Liver (tissue), 9 donors: ENCODE measurements around the gene KRTAP10-7. TPM values are rescaled to one million over a fixed set of nuclear protein-coding genes. Genes with fewer than 3 reads are reported as not detected.
A peak's percentile ranks its signal among the peaks of the same experiment; 100 is the strongest.
"Not testable (repeated sequence)": the region's sequence is repeated elsewhere in the genome, so short reads cannot be mapped to it uniquely, and the experiment has no call there.

Source experiments
- DNase-seq: peaks from one replicate; pipeline ENCODE4 v3.0.0-alpha.2; 2017; ENCODE audit warnings: low spot score
- H3K27ac ChIP-seq, 2 donors: one replicate each; pipeline ENCODE4 v1.7.0; 2013; ENCODE audit warnings: inconsistent platforms in 2 of 2, low read length in 2 of 2, control low read depth in 1 of 2, low read depth in 1 of 2, mild to moderate bottlenecking in 1 of 2
- H3K27me3 ChIP-seq, 4 donors: one replicate each; pipeline versions ENCODE4 v1.6.1 to v1.7.0; 2013; ENCODE audit warnings: low read length in 3 of 4, inconsistent platforms in 1 of 4, mild to moderate bottlenecking in 1 of 4, moderate library complexity in 1 of 4; ENCODE audit not compliant: control insufficient read depth in 4 of 4, insufficient read depth in 4 of 4
- H3K36me3 ChIP-seq, 4 donors: one replicate each; pipeline versions ENCODE4 v1.6.1 to v1.7.0; 2013; ENCODE audit warnings: low read length in 3 of 4, mild to moderate bottlenecking in 3 of 4, low read depth in 1 of 4, moderate library complexity in 1 of 4; ENCODE audit not compliant: control insufficient read depth in 4 of 4, insufficient read depth in 3 of 4
- H3K4me1 ChIP-seq, 4 donors: one replicate each; pipeline versions ENCODE4 v1.6.1 to v1.7.0; 2013; ENCODE audit warnings: low read length in 3 of 4, mild to moderate bottlenecking in 3 of 4, moderate library complexity in 1 of 4; ENCODE audit not compliant: control insufficient read depth in 4 of 4, insufficient read depth in 4 of 4
- H3K4me3 ChIP-seq, 3 donors: one replicate each; pipeline versions ENCODE4 v1.6.1 to v1.7.0; 2013; ENCODE audit warnings: low read length in 3 of 3, control low read depth in 1 of 3, low read depth in 1 of 3, mild to moderate bottlenecking in 1 of 3
- H3K9ac ChIP-seq, 2 donors: one replicate each; pipeline ENCODE4 v1.7.0; 2013; ENCODE audit warnings: low read length in 2 of 2, mild to moderate bottlenecking in 2 of 2, moderate library complexity in 2 of 2, control low read depth in 1 of 2, low read depth in 1 of 2
- H3K9me3 ChIP-seq, 4 donors: one replicate each; pipeline versions ENCODE4 v1.6.1 to v1.7.0; 2013; ENCODE audit warnings: low read length in 3 of 4; ENCODE audit not compliant: control insufficient read depth in 4 of 4
- EGR1 ChIP-seq, 2 donors: IDR thresholded peaks; 2 replicates each; pipeline ENCODE4 v1.6.1; 2016 to 2018; ENCODE audit warnings: antibody characterized with exemption in 2 of 2, low read depth in 2 of 2
- FOXA1 ChIP-seq: IDR thresholded peaks from 2 replicates; pipeline ENCODE4 v1.6.1; 2016; ENCODE audit warnings: antibody characterized with exemption
- FOXA2 ChIP-seq: IDR thresholded peaks from 2 replicates; pipeline ENCODE4 v1.6.1; 2016; ENCODE audit warnings: antibody characterized with exemption
- GABPA ChIP-seq, 2 donors: IDR thresholded peaks in 1 of 2; conservative IDR thresholded peaks in 1 of 2; 2 replicates each; pipeline ENCODE4 v1.6.1; 2016; ENCODE audit warnings: antibody characterized with exemption in 2 of 2, mild to moderate bottlenecking in 1 of 2, moderate library complexity in 1 of 2
- HNF4A ChIP-seq, 2 donors: conservative IDR thresholded peaks; 2 replicates each; pipeline ENCODE4 v1.6.1; 2016; ENCODE audit warnings: antibody characterized with exemption in 2 of 2, mild to moderate bottlenecking in 2 of 2
- JUND ChIP-seq, 2 donors: IDR thresholded peaks; 2 replicates each; pipeline ENCODE4 v1.6.1; 2016; ENCODE audit warnings: antibody characterized with exemption in 2 of 2
- MAX ChIP-seq: IDR thresholded peaks from 2 replicates; pipeline ENCODE4 v1.6.1; 2016; ENCODE audit warnings: antibody characterized with exemption
- NR2F2 ChIP-seq: IDR thresholded peaks from 2 replicates; pipeline ENCODE4 v1.6.1; 2016; ENCODE audit warnings: antibody characterized with exemption
- RAD21 ChIP-seq, 2 donors: IDR thresholded peaks; 2 replicates each; pipeline ENCODE4 v1.6.1; 2016; ENCODE audit warnings: antibody characterized with exemption in 2 of 2, mild to moderate bottlenecking in 2 of 2
- RXRA ChIP-seq, 2 donors: IDR thresholded peaks; 2 replicates each; pipeline ENCODE4 v1.6.1; 2017 to 2018; ENCODE audit warnings: antibody characterized with exemption in 2 of 2, mild to moderate bottlenecking in 1 of 2
- SP1 ChIP-seq: IDR thresholded peaks from 2 replicates; pipeline ENCODE4 v1.6.1; 2018; ENCODE audit warnings: antibody characterized with exemption, mild to moderate bottlenecking
- TAF1 ChIP-seq: conservative IDR thresholded peaks from 2 replicates; pipeline ENCODE4 v1.6.1; 2016; ENCODE audit warnings: antibody characterized with exemption, mild to moderate bottlenecking
- YY1 ChIP-seq: IDR thresholded peaks from 2 replicates; pipeline ENCODE4 v1.6.1; 2016; ENCODE audit warnings: antibody characterized with exemption, mild to moderate bottlenecking
- WGBS: extraction: QIAGEN DNeasy Blood & Tissue Kit; methylation state at CpG from one replicate; pipeline ENCODE4 v1.1.7; 2013; 5-methylcytosine and 5-hydroxymethylcytosine counted together
- polyA plus RNA-seq, 2 donors: library from polyadenylated mRNA; stranded (reverse) in 1 of 2; unstranded in 1 of 2; fragments of 200-250 nt in 1 of 2; fragments of >200 nt in 1 of 2; fragmentation: Nextera tagmentation in 1 of 2; extraction: Ambion mirVana in 1 of 2; gene quantifications; one replicate each; pipeline versions ENCODE4 v1.2.1 to v1.2.3, GENCODE V29; 2013 to 2015
- total RNA-seq, 2 donors: library from RNA; depleted of rRNA; stranded (reverse); fragments of >200 nt; gene quantifications; one replicate each; pipeline ENCODE4 v1.2.3, GENCODE V29; 2014
- TF ChIP-seq, protein P1 (sequence below): fragments of 150-350 bp; IDR thresholded peaks from 2 replicates; pipeline ENCODE4 v1.5.1; 2017; ENCODE audit warnings: improper control_type of control experiment, low read depth, low read length; ENCODE audit not compliant: missing input control
- TF ChIP-seq, protein P2 (sequence below): IDR thresholded peaks from 2 replicates; pipeline ENCODE4 v1.6.1; 2016; ENCODE audit warnings: antibody characterized with exemption
- TF ChIP-seq, protein P3 (sequence below): IDR thresholded peaks from 2 replicates; pipeline ENCODE4 v1.6.1; 2016; ENCODE audit warnings: antibody characterized with exemption
- donor health status: healthy.
- donor health status: healthy.
- donor health status: healthy.
- donor health status: healthy.
- donor health status: healthy.

Gene KRTAP10-7
- total and polyA plus RNA-seq, 4 donors: not detected

GRCh38 chr21:44599264-44600029, 950 bp upstream of the KRTAP10-7 start:
- Histone ChIP-seq H3K27me3 (no peaks in the 10 kb centered on the region), H3K27ac (no peak overlapping the region), H3K4me3 (no peak overlapping the region), H3K9ac (no peak overlapping the region), H3K4me1 (no peaks in the 10 kb centered on the region), H3K36me3 (no peaks in the 10 kb centered on the region), H3K9me3 (peaks cover 0 to 6% (median 4%) of the 10 kb centered on the region in 4 donors)
- WGBS: 85% methylated on average over 8 of the region's 8 CpGs
- TF ChIP-seq HNF4A (conservative IDR thresholded peaks at IDR 0.05): no peak
- no peak for TF ChIP-seq FOXA1
- TF ChIP-seq SP1: no peak
- TF ChIP-seq TAF1: no peak
- TF ChIP-seq YY1: no peak
- TF ChIP-seq, protein P1, sequence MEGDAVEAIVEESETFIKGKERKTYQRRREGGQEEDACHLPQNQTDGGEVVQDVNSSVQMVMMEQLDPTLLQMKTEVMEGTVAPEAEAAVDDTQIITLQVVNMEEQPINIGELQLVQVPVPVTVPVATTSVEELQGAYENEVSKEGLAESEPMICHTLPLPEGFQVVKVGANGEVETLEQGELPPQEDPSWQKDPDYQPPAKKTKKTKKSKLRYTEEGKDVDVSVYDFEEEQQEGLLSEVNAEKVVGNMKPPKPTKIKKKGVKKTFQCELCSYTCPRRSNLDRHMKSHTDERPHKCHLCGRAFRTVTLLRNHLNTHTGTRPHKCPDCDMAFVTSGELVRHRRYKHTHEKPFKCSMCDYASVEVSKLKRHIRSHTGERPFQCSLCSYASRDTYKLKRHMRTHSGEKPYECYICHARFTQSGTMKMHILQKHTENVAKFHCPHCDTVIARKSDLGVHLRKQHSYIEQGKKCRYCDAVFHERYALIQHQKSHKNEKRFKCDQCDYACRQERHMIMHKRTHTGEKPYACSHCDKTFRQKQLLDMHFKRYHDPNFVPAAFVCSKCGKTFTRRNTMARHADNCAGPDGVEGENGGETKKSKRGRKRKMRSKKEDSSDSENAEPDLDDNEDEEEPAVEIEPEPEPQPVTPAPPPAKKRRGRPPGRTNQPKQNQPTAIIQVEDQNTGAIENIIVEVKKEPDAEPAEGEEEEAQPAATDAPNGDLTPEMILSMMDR: no peak
- TF ChIP-seq FOXA2: no peak
- TF ChIP-seq, protein P2, sequence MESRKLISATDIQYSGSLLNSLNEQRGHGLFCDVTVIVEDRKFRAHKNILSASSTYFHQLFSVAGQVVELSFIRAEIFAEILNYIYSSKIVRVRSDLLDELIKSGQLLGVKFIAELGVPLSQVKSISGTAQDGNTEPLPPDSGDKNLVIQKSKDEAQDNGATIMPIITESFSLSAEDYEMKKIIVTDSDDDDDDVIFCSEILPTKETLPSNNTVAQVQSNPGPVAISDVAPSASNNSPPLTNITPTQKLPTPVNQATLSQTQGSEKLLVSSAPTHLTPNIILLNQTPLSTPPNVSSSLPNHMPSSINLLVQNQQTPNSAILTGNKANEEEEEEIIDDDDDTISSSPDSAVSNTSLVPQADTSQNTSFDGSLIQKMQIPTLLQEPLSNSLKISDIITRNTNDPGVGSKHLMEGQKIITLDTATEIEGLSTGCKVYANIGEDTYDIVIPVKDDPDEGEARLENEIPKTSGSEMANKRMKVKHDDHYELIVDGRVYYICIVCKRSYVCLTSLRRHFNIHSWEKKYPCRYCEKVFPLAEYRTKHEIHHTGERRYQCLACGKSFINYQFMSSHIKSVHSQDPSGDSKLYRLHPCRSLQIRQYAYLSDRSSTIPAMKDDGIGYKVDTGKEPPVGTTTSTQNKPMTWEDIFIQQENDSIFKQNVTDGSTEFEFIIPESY: no peak
- no peak for TF ChIP-seq JUND (IDR thresholded peaks at IDR 0.05)
- no peak for TF ChIP-seq RAD21 (IDR thresholded peaks at IDR 0.05)
- TF ChIP-seq EGR1 (IDR thresholded peaks at IDR 0.05; ENCODE audit: low read depth in 2 of 2): no peak
- no peak for DNase-seq

DNA sequence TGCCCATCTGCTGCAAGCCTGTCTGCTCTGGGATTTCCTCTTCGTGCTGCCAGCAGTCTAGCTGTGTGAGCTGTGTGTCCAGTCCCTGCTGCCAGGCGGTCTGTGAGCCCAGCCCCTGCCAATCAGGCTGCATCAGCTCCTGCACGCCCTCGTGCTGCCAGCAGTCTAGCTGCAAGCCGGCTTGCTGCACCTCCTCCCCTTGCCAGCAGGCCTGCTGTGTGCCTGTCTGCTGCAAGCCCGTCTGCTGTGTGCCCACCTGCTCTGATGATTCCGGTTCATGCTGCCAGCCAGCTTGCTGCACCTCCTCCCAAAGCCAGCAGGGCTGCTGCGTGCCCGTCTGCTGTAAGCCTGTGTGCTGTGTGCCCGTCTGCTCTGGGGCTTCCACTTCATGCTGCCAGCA, 694 bp downstream of the KRTAP10-7 start:
- not testable (repeated sequence) for H3K4me3 ChIP-seq, H3K9me3 ChIP-seq, H3K4me1 ChIP-seq, H3K27ac ChIP-seq, H3K9ac ChIP-seq, H3K36me3 ChIP-seq, H3K27me3 ChIP-seq
- peak; percentile 6 for DNase-seq
- 72% methylated on average over 10 of the region's 10 CpGs for WGBS

DNA sequence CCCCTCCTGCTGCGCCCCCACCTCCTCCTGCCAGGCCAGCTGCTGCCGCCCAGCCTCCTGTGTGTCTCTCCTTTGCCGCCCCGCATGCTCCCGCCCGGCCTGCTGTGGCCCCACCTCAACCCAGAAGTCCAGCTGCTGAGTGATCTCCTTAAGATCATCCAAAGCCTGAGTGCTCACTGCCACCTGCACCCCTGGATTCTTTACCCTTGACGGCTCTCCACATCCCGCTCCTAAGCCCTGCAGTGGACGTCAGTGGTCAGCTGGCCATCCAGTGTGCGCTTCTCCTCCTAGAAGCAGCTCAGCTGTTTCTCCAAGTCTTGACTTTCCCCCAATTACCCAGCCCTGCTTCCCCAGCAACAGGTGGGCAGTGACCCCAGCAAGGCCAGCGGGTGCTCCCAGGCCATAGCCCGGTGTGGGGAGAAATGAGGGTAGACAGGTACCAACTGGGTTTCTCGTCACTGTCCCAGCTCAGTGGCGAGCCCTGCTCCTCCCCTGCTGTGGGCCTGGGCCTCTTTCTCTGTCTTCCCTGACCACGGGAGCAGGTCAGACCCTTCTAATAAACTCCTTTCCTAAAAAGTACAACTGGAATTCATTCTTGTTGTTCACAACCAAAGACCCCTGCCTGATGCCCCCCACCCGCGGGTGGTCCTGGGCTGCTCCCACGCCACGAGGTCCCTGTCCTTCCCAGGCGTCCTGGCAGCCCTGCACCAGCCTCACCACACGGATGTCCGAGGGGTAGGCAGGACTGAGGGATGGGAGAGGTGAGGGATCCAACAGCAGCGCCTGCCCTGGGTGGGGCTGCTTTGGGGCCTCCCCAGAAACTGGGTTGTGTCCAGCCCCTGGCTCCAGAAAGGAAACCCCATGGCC, 1.4 kb downstream of the KRTAP10-7 start:
- H3K9ac ChIP-seq: no peak overlapping the region
- DNase-seq: peak; percentile 17
- 84% methylated on average over 23 of the region's 23 CpGs for WGBS
- TF ChIP-seq, protein P3, sequence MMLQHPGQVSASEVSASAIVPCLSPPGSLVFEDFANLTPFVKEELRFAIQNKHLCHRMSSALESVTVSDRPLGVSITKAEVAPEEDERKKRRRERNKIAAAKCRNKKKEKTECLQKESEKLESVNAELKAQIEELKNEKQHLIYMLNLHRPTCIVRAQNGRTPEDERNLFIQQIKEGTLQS: no peak
- TF ChIP-seq NR2F2 (no peak), FOXA1 (no peak), SP1 (no peak), EGR1 (IDR thresholded peaks at IDR 0.05; ENCODE audit: low read depth in 2 of 2) (no peak), MAX (no peak), TAF1 (no peak), GABPA (IDR thresholded peaks at IDR 0.05 in 1 of 2, conservative IDR thresholded peaks at IDR 0.05 in 1 of 2) (no peak), HNF4A (conservative IDR thresholded peaks at IDR 0.05) (no peak), YY1 (no peak), RXRA (IDR thresholded peaks at IDR 0.05) (no peak)
- TF ChIP-seq, protein P2: no peak
- TF ChIP-seq, protein P1: no peak

More for the DNA sequence above, 1.4 kb downstream of the KRTAP10-7 start:
- Histone ChIP-seq H3K9me3 (peaks cover 0 to 7% (median 5%) of the 10 kb centered on the region in 4 donors), H3K27me3 (no peaks in the 10 kb centered on the region), H3K4me3 (no peak overlapping the region), H3K4me1 (no peaks in the 10 kb centered on the region), H3K27ac (no peak overlapping the region), H3K36me3 (no peaks in the 10 kb centered on the region)
